VCaP (cell line): ENCODE results near the gene GRIP2.

Source experiments
- H3K27ac ChIP-seq: fragments of 450-650 bp; 2 replicates; pipeline ENCODE4 v1.5.1; 2017
- CTCF ChIP-seq: fragments of 450-650 bp; conservative IDR thresholded peaks from 2 replicates; pipeline ENCODE4 v1.5.1; 2017; ENCODE audit warnings: mild to moderate bottlenecking, moderate library complexity

Gene GRIP2

DNA sequence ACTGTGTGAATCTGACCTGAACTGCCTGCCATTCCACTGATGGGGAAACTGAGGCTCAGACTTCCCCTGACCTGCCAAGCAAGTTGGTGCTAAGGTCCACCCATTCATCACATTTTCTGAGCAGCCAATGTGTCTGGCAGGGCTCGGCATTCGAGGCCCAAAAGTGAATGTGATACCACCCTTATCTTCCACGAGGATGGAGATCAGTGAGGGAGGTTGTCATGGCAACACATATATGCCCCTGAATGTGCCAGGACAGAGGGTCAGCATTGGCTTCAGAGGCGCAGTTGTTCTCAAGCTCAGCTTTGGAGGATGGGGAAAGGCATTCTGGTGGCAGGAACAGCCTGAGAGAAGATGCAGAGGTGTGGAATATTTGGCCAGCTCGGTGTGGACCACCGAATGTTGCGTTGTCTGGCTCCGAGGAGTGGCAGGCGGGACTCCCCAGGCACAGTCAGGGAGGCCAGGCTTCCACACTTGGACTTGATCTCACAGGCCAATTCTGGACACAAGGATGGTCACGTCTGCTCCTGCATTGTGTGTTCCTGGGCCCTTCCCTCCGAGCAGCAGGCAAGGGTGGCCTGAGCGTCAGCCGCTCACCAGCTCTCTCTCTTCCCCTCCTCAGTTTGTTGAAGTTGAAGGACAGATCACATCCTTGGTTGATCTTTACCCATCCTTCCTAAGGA is 63.4 kb downstream of the GRIP2 start:
- H3K27ac ChIP-seq: no peak overlapping the region
- TF ChIP-seq CTCF: no peak

DNA sequence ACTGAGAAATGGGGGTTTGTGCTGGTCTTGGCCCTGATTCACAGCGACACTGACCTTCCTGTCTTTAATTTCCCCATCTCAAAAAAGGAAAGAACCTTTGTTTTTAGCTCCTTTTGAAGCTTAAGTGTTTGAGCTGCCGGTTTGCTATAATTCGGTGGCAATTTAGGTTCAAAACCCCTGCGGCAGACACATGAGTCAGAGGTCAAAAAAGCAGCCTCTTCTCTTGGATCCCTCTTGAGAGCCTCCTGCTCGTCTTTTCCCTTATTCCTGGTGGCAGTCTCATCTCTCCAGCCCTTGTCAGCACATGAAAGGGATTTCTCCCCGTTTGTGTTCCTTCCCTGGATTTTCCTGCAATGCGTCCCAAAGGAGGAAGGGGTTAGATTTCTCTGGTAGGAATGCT is 64.5 kb downstream of the GRIP2 start:
- no peak overlapping the region for H3K27ac ChIP-seq
- no peak for TF ChIP-seq CTCF

DNA sequence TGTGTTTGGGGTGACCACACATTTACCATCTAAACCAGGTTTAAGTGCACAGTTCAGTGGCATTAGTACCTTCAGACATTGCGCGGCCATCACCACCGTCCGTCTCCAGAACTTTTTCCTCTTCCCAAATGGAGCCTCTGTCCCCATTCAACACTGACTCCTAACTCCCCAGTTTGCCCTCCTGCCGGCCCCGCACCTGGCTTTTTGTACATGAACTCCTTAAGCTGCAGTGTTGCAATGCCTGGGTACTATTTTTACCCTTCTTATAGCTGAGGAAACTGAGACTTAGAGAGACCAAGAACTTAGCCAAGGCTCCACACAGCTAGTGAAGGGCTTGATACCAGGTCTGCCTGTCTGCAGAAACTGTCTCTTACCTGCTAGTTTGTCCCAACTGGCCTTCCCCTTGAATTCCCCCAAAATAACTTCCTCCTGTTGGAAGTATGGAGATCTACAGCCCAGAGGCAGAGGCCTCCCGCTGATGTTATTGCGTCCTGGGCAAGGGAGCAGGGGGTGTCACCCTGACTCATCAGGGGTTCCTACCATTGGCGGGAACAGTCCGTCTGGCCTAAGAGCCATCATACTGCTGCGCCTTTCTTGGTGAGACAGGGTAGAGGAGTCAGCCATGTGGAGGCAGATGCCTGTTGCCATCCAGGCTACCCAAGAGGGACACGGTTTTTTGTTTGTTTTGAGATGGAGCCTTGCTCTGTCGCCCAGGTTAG is 65.6 kb downstream of the GRIP2 start:
- no peak overlapping the region for H3K27ac ChIP-seq
- no peak for TF ChIP-seq CTCF

GRCh38 chr3:14473411-14473891 is 66.7 kb downstream of the GRIP2 start:
- TF ChIP-seq CTCF: no peak
- no peak overlapping the region for H3K27ac ChIP-seq

GRCh38 chr3:14472471-14473351 is 67.4 kb downstream of the GRIP2 start:
- no peak overlapping the region for H3K27ac ChIP-seq
- TF ChIP-seq CTCF: no peak

DNA sequence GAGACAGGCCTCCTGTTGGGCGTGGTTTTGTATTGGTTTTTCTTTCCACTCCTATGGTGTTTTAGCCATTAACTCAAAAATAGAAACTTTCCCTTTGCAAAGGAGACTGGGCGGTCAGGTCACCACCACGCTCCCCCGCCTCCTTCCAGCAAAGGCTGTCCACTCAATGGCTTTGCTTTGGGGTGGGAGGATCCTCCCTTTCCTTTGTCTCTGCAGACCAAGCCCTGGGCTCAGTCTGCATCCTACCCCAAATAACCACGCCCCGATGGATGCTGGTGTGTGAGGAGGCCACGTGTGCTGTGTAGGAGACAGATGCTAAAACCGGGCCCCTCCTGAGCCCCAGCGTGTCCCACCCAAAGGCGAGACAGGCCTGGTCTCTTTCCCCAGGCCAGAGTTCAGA is 68.5 kb downstream of the GRIP2 start:
- TF ChIP-seq CTCF: no peak
- no peak overlapping the region for H3K27ac ChIP-seq

DNA sequence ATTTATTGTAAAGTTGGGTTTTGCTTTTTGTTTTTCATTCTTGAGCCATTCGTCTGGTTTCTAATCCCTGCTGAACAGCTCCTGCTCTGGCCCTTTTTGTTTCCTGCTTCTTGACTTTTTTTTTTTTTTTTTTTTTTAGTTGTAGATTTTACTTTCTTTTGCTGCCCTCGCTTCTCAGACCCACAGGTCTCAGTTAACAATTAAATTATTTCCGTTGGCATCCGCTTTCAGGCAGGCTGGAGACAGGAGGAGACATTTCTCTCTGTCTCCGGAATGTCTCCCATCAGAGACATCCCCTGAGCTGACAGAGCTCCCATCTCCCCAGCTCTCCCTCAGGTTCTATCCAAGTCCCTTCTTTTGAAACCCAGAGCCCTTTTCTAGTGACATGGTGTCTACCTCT is 69.1 kb downstream of the GRIP2 start:
- H3K27ac ChIP-seq: no peak overlapping the region
- TF ChIP-seq CTCF: no peak
